ENCODE measurements around the gene SPPL3. TPM values are rescaled to one million over a fixed set of nuclear protein-coding genes. Genes with fewer than 3 reads are reported as not detected.

SPPL3 gene
- polyA plus RNA-seq, 1 of the 3 experiments (the other 2 are of a cell fraction) = 18.8 TPM

- Histone ChIP-seq H3K9ac (no peak overlapping the region), H3K27me3 (ENCODE audit: insufficient read depth) (no peaks in the 10 kb centered on the region), H3K4me1 (ENCODE audit: control insufficient read depth in 1 of 2, insufficient read depth in 2 of 2, low read depth in 1 of 2, low read length in 1 of 2) (no peaks in the 10 kb centered on the region), H3K27ac (ENCODE audit: low read depth in 2 of 2, low read length in 1 of 2) (no peak overlapping the region), H3K4me3 (ENCODE audit: low read depth in 2 of 2, low read length in 1 of 2) (no peak overlapping the region), H3K9me2 (no peaks in the 10 kb centered on the region), H3K79me2 (ENCODE audit: insufficient read depth) (no peaks in the 10 kb centered on the region), H3K36me3 (replicated peaks in 1 of 2; ENCODE audit: control insufficient read depth in 1 of 2, insufficient read depth in 2 of 2, low read length in 1 of 2) (no peaks in the 10 kb centered on the region), H2AFZ (ENCODE audit: low read depth) (no peak overlapping the region), H3F3A (replicated peaks; ENCODE audit: insufficient read depth) (no peaks in the 10 kb centered on the region), H3K4me2 (no peak overlapping the region), H4K20me1 (ENCODE audit: insufficient read depth) (no peaks in the 10 kb centered on the region), H3K9me3 (no peaks in the 10 kb centered on the region)
- TF ChIP-seq EZH2phosphoT487 (IDR thresholded peaks at IDR 0.05; ENCODE audit: borderline replicate concordance, low read depth) (no peak), ZBTB33 (IDR thresholded peaks at IDR 0.05; ENCODE audit: borderline replicate concordance, low read depth) (no peak), GATA2 (CRISPR knock-in tag; IDR thresholded peaks at IDR 0.05) (no peak), RXRA (IDR thresholded peaks at IDR 0.05; ENCODE audit: borderline replicate concordance, low read depth) (no peak), TCF12 (IDR thresholded peaks at IDR 0.05) (no peak), RFX5 (IDR thresholded peaks at IDR 0.05; ENCODE audit: low read length) (no peak), FOXM1 (IDR thresholded peaks at IDR 0.05; ENCODE audit: low read depth) (no peak), CHD2 (IDR thresholded peaks at IDR 0.05; ENCODE audit: low read length, partially characterized antibody) (no peak), RAD21 (IDR thresholded peaks at IDR 0.05; ENCODE audit: low read length) (no peak), MEF2A (IDR thresholded peaks at IDR 0.05; ENCODE audit: borderline replicate concordance, low read depth) (no peak), MXI1 (IDR thresholded peaks at IDR 0.05; ENCODE audit: low read depth, low read length) (no peak), POLR2AphosphoS5 (IDR thresholded peaks at IDR 0.05; ENCODE audit: low read depth, low read length) (no peak), CTCF (IDR thresholded peaks at IDR 0.05) (no peak), USF2 (IDR thresholded peaks at IDR 0.05; ENCODE audit: borderline replicate concordance, low read depth, low read length) (no peak), PBX3 (IDR thresholded peaks at IDR 0.05) (no peak), ELF1 (IDR thresholded peaks at IDR 0.05) (no peak), MAX (IDR thresholded peaks at IDR 0.05; ENCODE audit: low read depth) (no peak)
- DNase-seq = no peak
- ChIA-PET POLR2A (no interaction called here), CTCF (no interaction called here)
- 15% methylated on average over 2 of the region's 2 CpGs for WGBS (ENCODE audit: low lambda C conversion rate)
These were observed 13.6 kb upstream of the SPPL3 start for GRCh38 chr12:120917748-120918147.
